Right hindlimb (tissue), 1 donor: ENCODE results near the gene CBX1.
"Not testable (repeated sequence)": the region's sequence is repeated elsewhere in the genome, so short reads cannot be mapped to it uniquely, and the experiment has no call there.

Experiments
- DNase-seq: peaks from one replicate; pipeline ENCODE4 v3.0.0-alpha.2; 2018

CBX1 gene

GRCh38 chr17:48070195-48070594, 31.1 kb downstream of the CBX1 start:
- DNase-seq: no peak

DNA sequence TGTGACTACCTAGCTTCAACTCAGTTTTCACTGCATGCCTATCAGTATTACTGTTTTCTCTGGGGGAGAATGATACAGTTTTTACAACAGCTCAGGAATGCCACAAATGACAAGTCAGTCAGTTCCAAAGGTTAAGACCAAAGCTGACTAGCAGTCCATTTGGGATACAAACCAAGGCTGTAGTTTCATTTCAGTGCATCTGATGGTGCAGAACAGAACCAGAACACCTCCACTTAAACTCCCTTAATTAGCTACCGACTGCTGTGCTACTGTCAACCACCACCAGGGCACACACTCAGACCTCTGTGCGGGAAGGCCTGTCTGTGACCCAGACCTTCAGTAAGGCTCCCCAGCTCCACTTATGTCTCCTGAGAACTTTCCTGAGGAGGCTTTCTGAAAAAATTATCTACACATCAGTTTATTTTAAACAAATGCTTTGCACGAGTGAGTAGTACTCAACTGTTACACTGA, 32.8 kb downstream of the CBX1 start:
- no peak for DNase-seq

DNA sequence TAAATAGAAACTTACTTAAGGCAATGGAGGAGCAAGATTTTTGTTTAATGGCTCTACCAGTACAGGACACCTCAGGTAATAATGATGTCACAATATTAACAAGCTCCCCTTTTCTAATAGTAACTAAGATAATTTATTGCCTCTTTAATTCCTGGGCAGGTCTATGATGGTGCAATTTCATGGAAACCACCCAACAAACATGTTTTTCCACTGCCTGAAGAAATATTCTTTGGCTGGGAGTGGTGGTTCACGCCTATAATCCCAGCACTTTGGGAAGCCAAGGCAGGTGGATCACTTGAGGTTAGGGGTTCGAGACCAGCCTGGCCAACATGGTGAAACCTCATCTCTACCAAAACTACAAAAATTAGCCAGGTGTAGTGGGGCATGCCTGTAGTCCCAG, 33.5 kb downstream of the CBX1 start:
- DNase-seq: not testable (repeated sequence)

DNA sequence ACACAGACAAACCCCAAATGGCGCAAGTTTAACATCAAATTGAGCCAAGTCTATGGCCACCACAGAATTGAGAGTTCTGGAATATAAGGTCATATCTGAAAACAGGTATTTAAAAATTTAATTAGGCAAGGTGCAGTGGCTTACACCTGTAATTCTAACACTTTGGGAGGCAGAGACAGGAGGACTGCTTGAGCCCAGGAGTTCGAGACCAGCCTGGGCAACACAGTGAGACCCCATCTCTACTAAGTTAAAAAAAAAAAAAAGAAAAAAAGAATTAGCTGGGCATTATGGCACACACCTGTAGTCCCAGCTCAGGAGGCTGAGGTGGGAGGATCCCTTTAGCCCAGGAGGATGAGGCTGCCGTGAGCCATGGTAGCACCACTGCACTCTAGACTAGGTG, 34.0 kb downstream of the CBX1 start:
- no peak for DNase-seq

DNA sequence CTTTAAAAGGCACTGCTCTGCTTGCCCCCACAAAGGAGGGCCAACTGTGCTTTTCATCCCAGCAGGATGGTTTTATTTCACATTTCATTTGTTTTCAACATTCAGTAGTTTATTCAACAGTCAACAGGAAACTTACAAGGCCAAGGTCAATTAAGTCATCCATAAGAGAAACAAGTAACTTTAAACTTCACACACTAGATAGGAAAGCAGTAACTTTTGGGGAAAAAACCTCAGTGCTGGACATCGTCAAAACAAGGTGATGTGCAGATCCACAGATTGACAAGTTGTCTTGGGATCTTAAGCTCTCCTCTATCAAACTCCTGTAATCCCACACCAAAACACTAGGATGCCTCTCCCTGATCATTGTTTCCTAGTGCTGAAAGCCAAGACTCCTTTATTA, 34.6 kb downstream of the CBX1 start:
- no peak for DNase-seq

DNA sequence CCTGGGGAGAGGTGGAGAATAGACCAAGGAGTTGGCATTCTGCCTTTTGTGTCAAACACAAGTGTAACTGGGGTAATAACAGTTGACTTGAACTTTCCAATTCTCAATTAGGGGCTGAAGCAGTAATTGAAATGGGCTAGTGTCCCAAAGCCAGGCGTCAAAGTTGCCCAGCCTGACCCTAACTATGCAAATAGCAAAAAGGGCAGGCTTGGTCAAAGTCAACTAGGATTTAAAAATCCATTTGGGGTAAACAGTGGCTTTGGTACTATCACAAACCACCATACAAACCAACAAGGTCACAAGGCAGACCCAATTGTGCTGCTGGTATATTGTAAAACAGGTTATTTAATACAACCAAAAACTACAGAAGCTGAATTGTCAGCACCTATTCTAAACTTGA, 35.1 kb downstream of the CBX1 start:
- DNase-seq: no peak

- no peak for DNase-seq
These were observed 36.6 kb downstream of the CBX1 start for GRCh38 chr17:48064638-48065037.

- DNase-seq: no peak
These were observed 39.0 kb downstream of the CBX1 start for GRCh38 chr17:48062273-48062672.

DNA sequence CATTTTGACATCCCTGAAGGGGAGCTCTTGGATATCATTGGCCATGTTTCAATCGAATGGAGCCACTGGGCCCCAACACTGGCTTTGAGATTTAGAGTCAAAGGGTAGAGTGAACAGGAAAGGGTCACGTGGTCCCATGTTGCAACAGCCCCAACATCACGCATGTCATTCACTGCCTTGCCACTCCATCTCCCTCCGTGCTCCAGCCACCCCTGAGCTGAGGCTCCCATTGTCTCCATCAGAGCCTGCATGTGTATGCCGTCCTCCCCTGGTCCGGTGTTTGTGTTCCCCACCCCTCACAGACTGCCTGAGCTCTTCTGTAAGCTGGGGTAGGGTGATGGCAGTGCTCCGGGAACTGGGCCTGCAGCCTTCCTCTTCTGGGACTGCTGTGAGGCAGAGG, 41.0 kb downstream of the CBX1 start:
- no peak for DNase-seq

DNA sequence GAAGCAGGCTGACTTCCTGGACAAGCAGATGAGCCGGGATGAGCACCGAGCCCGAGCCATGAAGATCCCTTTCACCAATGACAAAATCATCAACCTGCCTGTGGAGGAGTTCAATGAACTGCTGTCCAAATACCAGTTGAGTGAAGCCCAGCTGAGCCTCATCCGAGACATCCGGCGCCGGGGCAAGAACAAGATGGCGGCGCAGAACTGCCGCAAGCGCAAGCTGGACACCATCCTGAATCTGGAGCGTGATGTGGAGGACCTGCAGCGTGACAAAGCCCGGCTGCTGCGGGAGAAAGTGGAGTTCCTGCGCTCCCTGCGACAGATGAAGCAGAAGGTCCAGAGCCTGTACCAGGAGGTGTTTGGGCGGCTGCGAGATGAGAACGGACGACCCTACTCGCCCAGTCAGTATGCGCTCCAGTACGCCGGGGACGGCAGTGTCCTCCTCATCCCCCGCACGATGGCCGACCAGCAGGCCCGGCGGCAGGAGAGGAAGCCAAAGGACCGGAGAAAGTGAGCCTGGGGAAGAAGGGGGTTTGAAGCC, 42.1 kb downstream of the CBX1 start:
- no peak for DNase-seq

DNA sequence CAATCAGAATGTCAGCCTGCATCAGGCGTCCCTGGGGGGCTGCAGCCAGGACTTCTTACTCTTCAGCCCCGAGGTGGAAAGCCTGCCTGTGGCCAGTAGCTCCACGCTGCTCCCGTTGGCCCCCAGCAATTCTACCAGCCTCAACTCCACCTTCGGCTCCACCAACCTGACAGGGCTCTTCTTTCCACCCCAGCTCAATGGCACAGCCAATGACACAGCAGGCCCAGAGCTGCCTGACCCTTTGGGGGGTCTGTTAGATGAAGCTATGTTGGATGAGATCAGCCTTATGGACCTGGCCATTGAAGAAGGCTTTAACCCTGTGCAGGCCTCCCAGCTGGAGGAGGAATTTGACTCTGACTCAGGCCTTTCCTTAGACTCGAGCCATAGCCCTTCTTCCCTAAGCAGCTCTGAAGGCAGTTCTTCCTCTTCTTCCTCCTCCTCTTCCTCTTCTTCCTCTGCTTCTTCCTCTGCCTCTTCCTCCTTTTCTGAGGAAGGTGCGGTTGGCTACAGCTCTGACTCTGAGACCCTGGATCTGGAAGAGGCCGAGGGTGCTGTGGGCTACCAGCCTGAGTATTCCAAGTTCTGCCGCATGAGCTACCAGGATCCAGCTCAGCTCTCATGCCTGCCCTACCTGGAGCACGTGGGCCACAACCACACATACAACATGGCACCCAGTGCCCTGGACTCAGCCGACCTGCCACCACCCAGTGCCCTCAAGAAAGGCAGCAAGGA, 42.7 kb downstream of the CBX1 start:
- no peak for DNase-seq

GRCh38 chr17:48057626-48058025, 43.7 kb downstream of the CBX1 start:
- DNase-seq: no peak

GRCh38 chr17:48056879-48057278, 44.4 kb downstream of the CBX1 start:
- DNase-seq: no peak

DNA sequence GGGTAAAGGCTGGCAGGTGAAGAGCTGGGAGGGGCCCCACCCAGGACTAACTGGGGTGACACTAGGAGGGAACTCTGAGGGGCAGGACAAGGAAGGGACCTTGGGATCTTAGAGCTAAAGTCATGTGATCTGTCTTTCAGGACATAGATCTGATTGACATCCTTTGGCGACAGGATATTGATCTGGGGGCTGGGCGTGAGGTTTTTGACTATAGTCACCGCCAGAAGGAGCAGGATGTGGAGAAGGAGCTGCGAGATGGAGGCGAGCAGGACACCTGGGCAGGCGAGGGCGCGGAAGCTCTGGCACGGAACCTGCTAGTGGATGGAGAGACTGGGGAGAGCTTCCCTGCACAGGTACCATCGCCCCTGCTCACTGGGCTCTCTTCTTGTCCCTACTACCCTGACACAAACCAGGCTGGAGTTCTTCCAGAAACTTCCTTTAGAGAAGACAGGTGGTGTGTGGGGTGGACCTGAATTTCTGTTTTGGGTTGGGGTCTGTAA, 45.0 kb downstream of the CBX1 start:
- DNase-seq: no peak

DNA sequence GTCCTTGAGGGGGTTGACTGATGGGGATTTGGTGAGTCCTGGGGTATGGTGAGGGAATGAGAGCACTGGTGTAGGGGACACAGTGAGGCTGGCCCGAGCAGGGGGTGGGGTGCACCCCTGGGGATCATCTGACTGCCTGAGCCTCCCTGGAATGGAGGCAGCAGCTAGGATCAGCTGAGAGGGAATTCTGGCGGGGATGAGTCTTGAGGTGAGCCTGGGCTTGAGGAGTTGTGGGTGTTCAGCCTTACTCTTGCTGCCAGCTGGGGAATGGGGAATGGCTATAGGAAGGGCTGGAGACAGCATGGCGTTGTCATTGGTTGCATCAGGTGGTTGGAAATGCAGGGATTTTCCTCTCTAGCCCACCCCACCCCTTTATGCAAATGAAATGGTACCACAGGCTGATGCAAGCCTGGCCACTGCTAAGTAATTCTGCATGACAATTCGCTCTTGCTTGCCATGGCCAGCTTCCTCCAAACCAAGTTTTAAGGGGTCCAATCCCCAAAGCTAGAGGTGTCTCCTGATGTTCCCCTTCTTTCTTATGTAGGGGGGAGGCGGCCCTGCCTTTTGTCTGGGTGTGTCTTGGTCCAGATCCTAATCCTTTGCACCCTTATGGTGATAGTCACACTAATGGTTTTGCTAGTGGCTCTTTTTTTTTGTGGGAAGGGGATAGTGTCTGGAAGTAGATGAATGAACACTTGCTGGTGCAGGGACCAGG, 45.6 kb downstream of the CBX1 start:
- no peak for DNase-seq

GRCh38 chr17:48054238-48055185, 46.8 kb downstream of the CBX1 start:
- peak; percentile 82 for DNase-seq

DNA sequence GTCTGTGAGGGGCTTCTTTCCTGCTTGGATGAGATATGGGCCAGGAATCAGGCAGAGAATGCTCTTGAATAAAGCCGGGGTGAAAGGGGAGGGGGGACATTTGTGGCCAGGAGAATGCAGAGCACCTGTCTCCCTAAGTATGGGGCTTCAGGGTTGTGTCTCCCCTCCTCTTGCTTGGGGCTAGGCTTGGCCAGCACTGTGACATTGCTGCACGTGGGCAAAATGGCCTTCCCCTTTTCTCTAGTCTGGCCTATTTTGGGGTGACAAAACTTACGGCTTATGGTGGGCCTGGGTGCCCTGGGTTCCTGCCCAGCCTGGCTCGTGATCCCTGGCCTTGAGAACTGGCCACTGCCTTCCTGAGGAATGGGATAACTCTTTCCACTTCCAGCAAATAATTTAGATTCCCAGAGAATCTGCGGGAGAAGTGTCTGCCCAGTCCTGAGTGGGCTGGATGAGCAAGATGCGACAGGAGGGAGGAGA, 47.5 kb downstream of the CBX1 start:
- DNase-seq: no peak

DNA sequence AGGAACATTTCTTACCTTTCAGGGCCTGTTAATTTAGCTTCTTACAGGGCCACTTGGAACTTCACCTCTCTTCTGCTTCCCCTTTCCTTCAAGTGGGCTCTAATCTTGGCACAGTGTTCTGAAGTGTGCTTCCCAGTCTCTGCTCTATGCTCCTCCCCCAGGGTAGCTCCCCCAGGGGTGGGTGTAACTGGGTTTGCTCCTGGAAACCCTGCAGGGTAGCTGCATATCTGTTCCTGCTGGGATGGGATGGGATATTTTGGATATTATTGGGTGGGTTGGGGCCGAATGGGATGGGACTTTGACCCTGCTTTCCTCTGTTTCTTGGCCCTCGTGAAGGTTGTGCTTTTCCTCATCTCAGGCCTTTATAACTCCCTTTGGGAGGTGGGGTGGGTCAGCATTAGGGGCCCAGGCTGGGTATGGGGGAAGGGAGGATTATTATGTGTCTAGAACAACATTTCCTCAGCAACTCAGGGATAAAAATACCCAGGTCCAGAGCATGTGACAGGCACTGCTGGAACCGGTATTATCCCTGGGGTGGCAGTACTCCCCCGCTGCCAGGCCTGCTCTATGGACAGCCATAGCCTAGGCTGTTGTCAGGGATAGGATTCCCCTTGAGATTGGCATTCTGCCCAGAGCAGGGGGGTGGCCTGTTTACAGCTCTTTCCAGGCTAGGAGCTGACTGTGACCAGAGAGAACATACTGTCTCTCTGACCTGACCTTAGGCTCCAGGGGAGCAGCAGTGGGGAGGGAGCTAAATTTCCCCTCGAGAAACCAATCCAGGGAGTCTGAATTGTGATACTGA, 48.1 kb downstream of the CBX1 start:
- DNase-seq: peak; percentile 79

DNA sequence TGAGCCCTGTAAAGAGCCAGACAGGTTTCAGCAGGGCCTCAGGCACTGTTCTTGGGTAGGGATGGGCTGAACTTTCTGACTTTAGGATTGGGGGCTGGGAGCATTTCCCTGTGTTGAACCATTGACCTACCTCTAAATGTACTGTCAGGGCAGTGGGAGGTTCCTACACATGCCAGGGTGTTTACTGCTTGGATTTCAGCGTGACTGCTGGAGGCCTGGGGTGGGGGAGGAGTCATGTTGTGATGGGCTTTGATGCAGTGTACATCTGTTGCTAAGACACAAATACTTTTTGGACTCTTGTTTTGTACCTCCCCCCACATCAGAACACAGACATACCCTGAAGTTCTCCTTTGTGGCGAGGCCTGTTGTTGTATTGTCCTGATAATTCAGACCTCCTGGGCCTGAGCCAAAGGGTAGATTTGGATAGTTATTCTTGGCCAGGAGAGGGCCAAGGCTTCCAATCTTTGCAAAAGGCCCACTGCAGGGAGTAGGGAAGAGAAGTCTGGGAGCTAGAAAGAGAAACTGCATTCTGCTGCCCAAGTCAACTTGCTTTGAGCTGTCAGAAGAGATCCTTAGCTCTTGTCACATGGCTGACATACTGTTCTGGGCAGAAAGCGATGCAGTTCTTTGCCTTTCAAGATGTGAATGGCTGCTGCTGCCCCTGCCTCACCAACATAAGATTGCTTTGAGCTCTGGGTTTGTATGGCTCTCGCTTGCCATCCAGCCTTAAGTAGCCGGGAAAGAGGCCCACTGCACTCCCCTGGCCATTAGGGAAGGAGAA, 49.4 kb downstream of the CBX1 start:
- peak; percentile 83 for DNase-seq

DNA sequence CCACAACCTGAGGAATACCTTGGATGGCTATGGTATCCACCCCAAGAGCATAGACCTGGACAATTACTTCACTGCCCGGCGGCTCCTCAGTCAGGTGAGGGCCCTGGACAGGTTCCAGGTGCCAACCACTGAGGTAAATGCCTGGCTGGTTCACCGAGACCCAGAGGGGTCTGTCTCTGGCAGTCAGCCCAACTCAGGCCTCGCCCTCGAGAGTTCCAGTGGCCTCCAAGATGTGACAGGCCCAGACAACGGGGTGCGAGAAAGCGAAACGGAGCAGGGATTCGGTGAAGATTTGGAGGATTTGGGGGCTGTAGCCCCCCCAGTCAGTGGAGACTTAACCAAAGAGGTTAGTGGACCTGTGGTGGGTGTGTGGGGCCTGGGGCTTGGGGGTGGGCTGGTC, 50.0 kb downstream of the CBX1 start:
- no peak for DNase-seq
